Measurements from ENCODE around the gene SAFB2.

Gene SAFB2

DNA sequence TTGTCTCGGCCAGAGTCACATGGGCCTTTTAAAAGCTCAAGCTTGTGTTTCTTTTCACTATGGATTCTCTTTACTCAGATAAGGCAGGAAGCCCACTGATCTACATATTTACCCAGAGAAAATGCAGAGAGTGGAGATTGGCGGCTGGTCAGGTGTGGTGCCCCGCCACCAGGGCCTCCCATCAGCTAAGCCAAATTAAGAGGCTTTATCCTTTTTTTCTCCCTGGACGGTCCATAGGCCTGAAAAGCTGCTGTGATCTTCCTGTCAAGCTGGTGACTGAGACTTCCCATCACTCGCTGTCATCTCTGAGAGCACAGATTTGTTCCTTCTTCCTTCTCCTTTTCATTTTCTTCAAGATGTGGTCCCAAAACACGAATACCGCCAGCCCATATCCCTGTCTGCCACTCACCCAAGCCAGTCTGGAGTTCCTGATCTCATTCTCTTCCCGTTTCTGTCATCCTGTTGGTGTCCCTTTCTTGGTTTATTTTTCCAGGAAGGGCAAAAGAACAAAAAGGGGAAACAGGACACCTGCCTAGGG, 2.2 kb upstream of the SAFB2 start:
- TF ChIP-seq, protein P1, sequence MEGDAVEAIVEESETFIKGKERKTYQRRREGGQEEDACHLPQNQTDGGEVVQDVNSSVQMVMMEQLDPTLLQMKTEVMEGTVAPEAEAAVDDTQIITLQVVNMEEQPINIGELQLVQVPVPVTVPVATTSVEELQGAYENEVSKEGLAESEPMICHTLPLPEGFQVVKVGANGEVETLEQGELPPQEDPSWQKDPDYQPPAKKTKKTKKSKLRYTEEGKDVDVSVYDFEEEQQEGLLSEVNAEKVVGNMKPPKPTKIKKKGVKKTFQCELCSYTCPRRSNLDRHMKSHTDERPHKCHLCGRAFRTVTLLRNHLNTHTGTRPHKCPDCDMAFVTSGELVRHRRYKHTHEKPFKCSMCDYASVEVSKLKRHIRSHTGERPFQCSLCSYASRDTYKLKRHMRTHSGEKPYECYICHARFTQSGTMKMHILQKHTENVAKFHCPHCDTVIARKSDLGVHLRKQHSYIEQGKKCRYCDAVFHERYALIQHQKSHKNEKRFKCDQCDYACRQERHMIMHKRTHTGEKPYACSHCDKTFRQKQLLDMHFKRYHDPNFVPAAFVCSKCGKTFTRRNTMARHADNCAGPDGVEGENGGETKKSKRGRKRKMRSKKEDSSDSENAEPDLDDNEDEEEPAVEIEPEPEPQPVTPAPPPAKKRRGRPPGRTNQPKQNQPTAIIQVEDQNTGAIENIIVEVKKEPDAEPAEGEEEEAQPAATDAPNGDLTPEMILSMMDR (conservative IDR thresholded peaks at IDR 0.05): no peak
- peak overlapping the region; percentile 93 for H3K27ac ChIP-seq

DNA sequence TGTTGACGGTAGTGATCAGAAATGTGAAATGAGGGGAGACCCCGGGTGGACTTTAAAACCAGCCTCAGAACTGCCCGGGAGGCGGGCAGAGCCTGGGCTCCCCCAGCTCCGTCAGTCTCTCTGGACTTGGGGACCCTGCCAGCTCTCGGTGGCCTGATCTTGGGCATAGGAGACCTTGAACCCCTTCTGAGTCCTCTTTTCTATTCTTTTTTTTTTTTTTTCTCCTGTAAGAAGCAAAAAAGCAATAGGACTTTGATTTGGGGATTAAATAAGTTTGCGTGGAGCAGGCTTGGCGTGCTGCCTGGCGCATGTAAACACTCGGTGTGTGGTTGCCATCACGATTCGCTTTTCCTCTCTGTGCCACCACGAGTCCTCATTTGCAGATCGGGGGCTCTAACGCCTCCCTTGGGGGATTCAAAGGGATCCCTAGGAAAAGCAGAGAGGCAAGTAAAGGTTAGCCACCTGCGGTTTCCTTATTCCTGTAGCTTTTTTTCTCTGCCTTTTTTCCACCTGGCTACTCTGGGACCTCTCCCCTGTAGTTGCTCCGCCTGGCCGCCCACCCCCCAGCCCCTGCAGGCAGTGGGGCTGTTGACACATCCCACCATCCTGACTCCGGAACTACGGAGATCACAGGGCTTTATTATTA, 1.6 kb upstream of the SAFB2 start:
- TF ChIP-seq, protein P1 (conservative IDR thresholded peaks at IDR 0.05): no peak
- peak overlapping the region; percentile 93 for H3K27ac ChIP-seq

DNA sequence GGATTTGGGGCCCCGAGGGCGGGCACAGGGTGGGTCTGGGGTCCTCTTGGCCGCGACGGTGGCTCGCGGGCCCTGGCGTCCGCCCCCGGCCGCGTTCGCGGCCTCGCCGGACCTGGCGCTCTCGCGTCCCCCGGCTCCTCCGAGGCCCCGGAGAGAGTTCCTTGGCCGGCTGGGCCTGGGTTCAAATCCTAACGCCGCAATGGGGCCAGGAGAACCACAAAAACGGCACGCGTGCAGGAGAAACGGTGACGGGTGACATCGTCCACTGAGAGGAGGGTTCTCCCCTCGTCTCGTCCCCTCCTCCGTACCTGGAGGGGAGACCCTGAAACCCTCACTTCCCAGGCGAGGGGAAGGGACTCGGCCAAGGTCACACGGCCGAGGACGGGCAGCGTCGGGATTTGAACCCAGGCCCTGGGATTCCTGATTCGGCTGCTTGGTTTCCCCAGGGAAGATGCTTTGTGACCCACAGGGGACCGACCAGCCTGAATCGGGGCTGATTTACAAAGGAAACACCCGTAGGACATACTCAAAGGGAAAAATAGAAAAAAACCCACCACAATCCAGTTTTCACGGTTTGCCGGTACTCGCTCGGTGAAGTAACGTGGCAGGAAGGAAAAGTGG, 931 bp upstream of the SAFB2 start:
- TF ChIP-seq, protein P1 (conservative IDR thresholded peaks at IDR 0.05): no peak
- peak overlapping the region; percentile 93 for H3K27ac ChIP-seq

- peak overlapping the region; percentile 93 for H3K27ac ChIP-seq
- TF ChIP-seq, protein P1 (conservative IDR thresholded peaks at IDR 0.05): no peak
Observed at GRCh38 chr19:5621945-5622464, 571 bp downstream of the SAFB2 start.

- H3K27ac ChIP-seq: peak overlapping the region; percentile 93
- TF ChIP-seq, protein P1 (conservative IDR thresholded peaks at IDR 0.05): no peak
Observed at GRCh38 chr19:5621311-5621944, 1.1 kb downstream of the SAFB2 start.

- H3K27ac ChIP-seq: peak overlapping the region; percentile 93
- TF ChIP-seq, protein P1 (conservative IDR thresholded peaks at IDR 0.05): no peak
Observed at GRCh38 chr19:5619946-5620345, 2.6 kb downstream of the SAFB2 start.

- TF ChIP-seq, protein P1 (conservative IDR thresholded peaks at IDR 0.05): no peak
- peak overlapping the region; percentile 93; the same call in 1 of the 2 replicates for H3K27ac ChIP-seq
Observed at GRCh38 chr19:5618591-5618990, 4.0 kb downstream of the SAFB2 start.
